Osteoblast (primary cell): ENCODE data around the gene HCAR2. TPM values are rescaled to one million over a fixed set of nuclear protein-coding genes. Genes with fewer than 3 reads are reported as not detected.

Experiments
- DNase-seq: peaks from one replicate; pipeline ENCODE4 v3.0.0; 2011; ENCODE audit warnings: low spot score, mixed read lengths; ENCODE audit not compliant: insufficient read length; ENCODE audit errors: missing footprints
- H2AFZ ChIP-seq: 2 replicates; pipeline ENCODE4 v1.6.0; 2011; ENCODE audit warnings: mild to moderate bottlenecking, low read length
- H3K27ac ChIP-seq: 2 replicates; pipeline ENCODE4 v1.5.1; 2011; ENCODE audit warnings: mild to moderate bottlenecking, low read depth, low read length, moderate library complexity
- H3K27me3 ChIP-seq: 2 replicates; pipeline ENCODE4 v1.6.0; 2012; ENCODE audit warnings: mild to moderate bottlenecking, control low read depth, inconsistent platforms, low read length, moderate library complexity; ENCODE audit not compliant: insufficient read depth
- H3K36me3 ChIP-seq: 2 replicates; pipeline ENCODE4 v1.5.1; 2011; ENCODE audit warnings: mild to moderate bottlenecking, low read length, control low read depth, moderate library complexity; ENCODE audit not compliant: insufficient read depth
- H3K4me1 ChIP-seq: 2 replicates; pipeline ENCODE4 v1.5.1; 2011; ENCODE audit warnings: mild to moderate bottlenecking, low read length, control low read depth, moderate library complexity; ENCODE audit not compliant: insufficient read depth
- H3K4me2 ChIP-seq: 2 replicates; pipeline ENCODE4 v1.6.0; 2011; ENCODE audit warnings: mild to moderate bottlenecking, low read length; ENCODE audit not compliant: insufficient read depth
- H3K4me3 ChIP-seq: fragments of 200-600 bp; sonication (generic); 3 replicates; pipeline ENCODE4 v1.5.1; 2012; ENCODE audit warnings: mild to moderate bottlenecking, low read length, inconsistent platforms; ENCODE audit not compliant: insufficient read depth
- H3K79me2 ChIP-seq: 2 replicates; pipeline ENCODE4 v1.6.0; 2012; ENCODE audit warnings: mild to moderate bottlenecking, low read length, control low read depth, inconsistent platforms; ENCODE audit not compliant: insufficient read depth
- H3K9me3 ChIP-seq: 2 replicates; pipeline ENCODE4 v1.5.1; 2011; ENCODE audit warnings: low read depth, low read length, control low read depth
- H4K20me1 ChIP-seq: 2 replicates; pipeline ENCODE4 v1.6.0; 2012; ENCODE audit warnings: mild to moderate bottlenecking, low read length, control low read depth; ENCODE audit not compliant: insufficient read depth
- CTCF ChIP-seq: IDR thresholded peaks from 2 replicates; pipeline ENCODE4 v1.5.1; 2011; ENCODE audit warnings: mild to moderate bottlenecking, low read depth, low read length, moderate library complexity; ENCODE audit errors: extremely low read depth
- total RNA-seq: library from RNA; depleted of rRNA; stranded (reverse); fragments of >200 nt; gene quantifications from 2 replicates; pipeline ENCODE4 v1.2.3, GENCODE V29; 2012

Gene HCAR2
- total RNA-seq, 1 donor = not detected

- Histone ChIP-seq H4K20me1 (no peaks in the 10 kb centered on the region), H2AFZ (no peak overlapping the region), H3K4me1 (peaks cover 9% of the 10 kb centered on the region), H3K27me3 (no peaks in the 10 kb centered on the region), H3K36me3 (no peaks in the 10 kb centered on the region), H3K4me3 (no peak overlapping the region), H3K27ac (no peak overlapping the region), H3K79me2 (no peaks in the 10 kb centered on the region), H3K4me2 (no peak overlapping the region), H3K9me3 (no peaks in the 10 kb centered on the region)
- no peak for TF ChIP-seq CTCF
- no peak for DNase-seq
Observed at GRCh38 chr12:122726080-122726558, 23.0 kb upstream of the HCAR2 start.

GRCh38 chr12:122725452-122726079 is 22.4 kb upstream of the HCAR2 start:
- peaks cover 6% of the 10 kb centered on the region for H3K4me1 ChIP-seq
- no peak overlapping the region for H2AFZ ChIP-seq
- no peaks in the 10 kb centered on the region for H4K20me1 ChIP-seq
- no peak overlapping the region for H3K4me3 ChIP-seq
- TF ChIP-seq CTCF = no peak
- H3K36me3 ChIP-seq = no peaks in the 10 kb centered on the region
- H3K4me2 ChIP-seq = no peak overlapping the region
- no peaks in the 10 kb centered on the region for H3K27me3 ChIP-seq
- no peaks in the 10 kb centered on the region for H3K9me3 ChIP-seq
- H3K79me2 ChIP-seq = no peaks in the 10 kb centered on the region
- no peak overlapping the region for H3K27ac ChIP-seq
- DNase-seq = no peak

- no peak overlapping the region for H3K4me3 ChIP-seq
- no peak for TF ChIP-seq CTCF
- no peak overlapping the region for H3K4me2 ChIP-seq
- H3K4me1 ChIP-seq = peaks cover 4% of the 10 kb centered on the region
- no peaks in the 10 kb centered on the region for H3K79me2 ChIP-seq
- no peak for DNase-seq
- H3K36me3 ChIP-seq = no peaks in the 10 kb centered on the region
- H2AFZ ChIP-seq = no peak overlapping the region
- no peaks in the 10 kb centered on the region for H3K9me3 ChIP-seq
- no peaks in the 10 kb centered on the region for H3K27me3 ChIP-seq
- H3K27ac ChIP-seq = no peak overlapping the region
- no peaks in the 10 kb centered on the region for H4K20me1 ChIP-seq
Observed at GRCh38 chr12:122724641-122725243, 21.6 kb upstream of the HCAR2 start.

- no peak overlapping the region for H3K4me3 ChIP-seq
- H3K79me2 ChIP-seq = no peaks in the 10 kb centered on the region
- H3K27ac ChIP-seq = no peak overlapping the region
- H3K36me3 ChIP-seq = no peaks in the 10 kb centered on the region
- DNase-seq = no peak
- TF ChIP-seq CTCF = no peak
- no peaks in the 10 kb centered on the region for H3K27me3 ChIP-seq
- no peaks in the 10 kb centered on the region for H3K9me3 ChIP-seq
- no peak overlapping the region for H2AFZ ChIP-seq
- peaks cover 4% of the 10 kb centered on the region for H3K4me1 ChIP-seq
- no peaks in the 10 kb centered on the region for H4K20me1 ChIP-seq
- H3K4me2 ChIP-seq = no peak overlapping the region
Observed at GRCh38 chr12:122722387-122722786, 19.2 kb upstream of the HCAR2 start.
